ENCODE data around the gene TBC1D2.

TBC1D2 gene

GRCh38 chr9:98298476-98298875, 43.0 kb upstream of the TBC1D2 start:
- no peak for TF ChIP-seq CTCF (IDR thresholded peaks at IDR 0.05; ENCODE audit: insufficient read depth, low read depth, low read length, missing control alignments)
- no peak overlapping the region for H3K4me3 ChIP-seq (ENCODE audit: low read length)
- DNase-seq (ENCODE audit: low read depth) = no peak

GRCh38 chr9:98295824-98296223, 40.4 kb upstream of the TBC1D2 start:
- no peak overlapping the region for H3K4me3 ChIP-seq (ENCODE audit: low read length)
- no peak for TF ChIP-seq CTCF (IDR thresholded peaks at IDR 0.05; ENCODE audit: insufficient read depth, low read depth, low read length, missing control alignments)
- DNase-seq (ENCODE audit: low read depth) = no peak

GRCh38 chr9:98291820-98292219, 36.4 kb upstream of the TBC1D2 start:
- no peak overlapping the region for H3K4me3 ChIP-seq (ENCODE audit: low read length)
- no peak for DNase-seq (ENCODE audit: low read depth)
- TF ChIP-seq CTCF (IDR thresholded peaks at IDR 0.05; ENCODE audit: insufficient read depth, low read depth, low read length, missing control alignments) = no peak

- no peak for DNase-seq (ENCODE audit: low read depth)
- TF ChIP-seq CTCF (IDR thresholded peaks at IDR 0.05; ENCODE audit: insufficient read depth, low read depth, low read length, missing control alignments) = no peak
- no peak overlapping the region for H3K4me3 ChIP-seq (ENCODE audit: low read length)
These were observed 35.0 kb upstream of the TBC1D2 start for GRCh38 chr9:98290411-98290810.

- DNase-seq (ENCODE audit: low read depth) = no peak
- H3K4me3 ChIP-seq (ENCODE audit: low read length) = no peak overlapping the region
- no peak for TF ChIP-seq CTCF (IDR thresholded peaks at IDR 0.05; ENCODE audit: insufficient read depth, low read depth, low read length, missing control alignments)
These were observed 34.3 kb upstream of the TBC1D2 start for GRCh38 chr9:98289614-98290201.

- no peak overlapping the region for H3K4me3 ChIP-seq (ENCODE audit: low read length)
- no peak for TF ChIP-seq CTCF (IDR thresholded peaks at IDR 0.05; ENCODE audit: insufficient read depth, low read depth, low read length, missing control alignments)
- DNase-seq (ENCODE audit: low read depth) = no peak
These were observed 33.4 kb upstream of the TBC1D2 start for GRCh38 chr9:98288881-98289280.

- TF ChIP-seq CTCF (IDR thresholded peaks at IDR 0.05; ENCODE audit: insufficient read depth, low read depth, low read length, missing control alignments) = no peak
- DNase-seq (ENCODE audit: low read depth) = no peak
- no peak overlapping the region for H3K4me3 ChIP-seq (ENCODE audit: low read length)
These were observed 31.9 kb upstream of the TBC1D2 start for GRCh38 chr9:98287384-98287783.

Data from epithelial cell of esophagus (primary cell).